ENCODE results near the gene LIM2.

LIM2 gene, protein sequence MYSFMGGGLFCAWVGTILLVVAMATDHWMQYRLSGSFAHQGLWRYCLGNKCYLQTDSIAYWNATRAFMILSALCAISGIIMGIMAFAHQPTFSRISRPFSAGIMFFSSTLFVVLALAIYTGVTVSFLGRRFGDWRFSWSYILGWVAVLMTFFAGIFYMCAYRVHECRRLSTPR

GRCh38 chr19:51387924-51388389, at the start of gene LIM2:
Gene LIM2 (minus strand): TSS chr19:51387974. CDS start chr19:51387443, 531 bp downstream.
- TF ChIP-seq, protein P1, sequence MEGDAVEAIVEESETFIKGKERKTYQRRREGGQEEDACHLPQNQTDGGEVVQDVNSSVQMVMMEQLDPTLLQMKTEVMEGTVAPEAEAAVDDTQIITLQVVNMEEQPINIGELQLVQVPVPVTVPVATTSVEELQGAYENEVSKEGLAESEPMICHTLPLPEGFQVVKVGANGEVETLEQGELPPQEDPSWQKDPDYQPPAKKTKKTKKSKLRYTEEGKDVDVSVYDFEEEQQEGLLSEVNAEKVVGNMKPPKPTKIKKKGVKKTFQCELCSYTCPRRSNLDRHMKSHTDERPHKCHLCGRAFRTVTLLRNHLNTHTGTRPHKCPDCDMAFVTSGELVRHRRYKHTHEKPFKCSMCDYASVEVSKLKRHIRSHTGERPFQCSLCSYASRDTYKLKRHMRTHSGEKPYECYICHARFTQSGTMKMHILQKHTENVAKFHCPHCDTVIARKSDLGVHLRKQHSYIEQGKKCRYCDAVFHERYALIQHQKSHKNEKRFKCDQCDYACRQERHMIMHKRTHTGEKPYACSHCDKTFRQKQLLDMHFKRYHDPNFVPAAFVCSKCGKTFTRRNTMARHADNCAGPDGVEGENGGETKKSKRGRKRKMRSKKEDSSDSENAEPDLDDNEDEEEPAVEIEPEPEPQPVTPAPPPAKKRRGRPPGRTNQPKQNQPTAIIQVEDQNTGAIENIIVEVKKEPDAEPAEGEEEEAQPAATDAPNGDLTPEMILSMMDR (IDR thresholded peaks at IDR 0.05; ENCODE audit: low read depth, low read length) = no peak
- no peak for TF ChIP-seq POLR2A (IDR thresholded peaks at IDR 0.05; ENCODE audit: extremely low read depth, insufficient read length)
- no peak for DNase-seq (ENCODE audit: low read depth)
- no peak within 1 kb of the TSS for H3K4me3 ChIP-seq (ENCODE audit: low read depth, low read length)

DNA sequence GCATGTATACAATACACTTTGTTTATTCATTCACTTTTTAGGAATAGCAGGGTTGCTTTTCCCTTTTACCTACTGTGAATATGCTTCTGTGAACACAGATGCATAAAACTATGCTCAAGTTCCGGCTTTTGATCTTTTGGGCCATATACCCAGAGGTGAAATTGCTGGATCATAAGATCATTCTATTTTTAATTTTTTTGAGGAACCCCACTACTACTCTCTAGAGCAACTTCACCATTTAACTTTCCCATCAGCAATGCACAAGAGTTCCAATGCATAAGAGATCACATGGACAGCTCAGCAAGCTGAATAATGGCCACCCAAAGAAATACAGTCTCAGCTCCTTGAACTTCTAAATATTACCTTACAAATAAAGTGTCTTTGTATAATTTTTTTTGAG, 46.7 kb upstream of the LIM2 start:
- DNase-seq (ENCODE audit: low read depth) = no peak
- H3K4me3 ChIP-seq (ENCODE audit: low read depth, low read length) = no peak overlapping the region
- no peak for TF ChIP-seq MYC (IDR thresholded peaks at IDR 0.05; ENCODE audit: low read depth, low read length)

DNA sequence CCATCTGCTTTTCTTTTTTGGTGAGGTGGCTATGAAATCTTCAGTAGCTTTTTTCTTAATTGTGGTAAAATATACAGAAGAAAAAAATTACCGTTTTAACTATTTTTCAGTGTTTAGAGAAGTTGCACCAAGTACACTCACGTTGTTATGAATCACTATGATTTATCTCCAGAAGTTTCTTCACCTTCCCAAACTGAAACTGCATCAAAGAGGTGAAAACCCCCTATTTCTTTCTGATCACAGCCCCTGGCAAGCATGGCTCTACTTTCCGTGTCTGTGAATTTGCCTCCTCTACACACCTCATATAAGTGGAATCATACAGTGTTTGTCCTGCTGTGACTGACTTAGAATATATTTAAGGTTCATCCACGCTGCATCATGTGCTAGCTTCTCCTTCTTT, 45.3 kb upstream of the LIM2 start:
- no peak for TF ChIP-seq POLR2A (IDR thresholded peaks at IDR 0.05; ENCODE audit: extremely low read depth, insufficient read length)
- TF ChIP-seq MAX (IDR thresholded peaks at IDR 0.05; ENCODE audit: low read depth, low read length) = no peak
- TF ChIP-seq MYC (IDR thresholded peaks at IDR 0.05; ENCODE audit: low read depth, low read length) = no peak
- TF ChIP-seq, protein P1 (IDR thresholded peaks at IDR 0.05; ENCODE audit: low read depth, low read length) = no peak
- DNase-seq (ENCODE audit: low read depth) = no peak
- no peak overlapping the region for H3K4me3 ChIP-seq (ENCODE audit: low read depth, low read length)

- DNase-seq (ENCODE audit: low read depth) = peak; percentile 75
- no peak overlapping the region for H3K4me3 ChIP-seq (ENCODE audit: low read depth, low read length)
- TF ChIP-seq MAX (IDR thresholded peaks at IDR 0.05; ENCODE audit: low read depth, low read length) (no peak), MYC (IDR thresholded peaks at IDR 0.05; ENCODE audit: low read depth, low read length) (no peak), POLR2A (IDR thresholded peaks at IDR 0.05; ENCODE audit: extremely low read depth, insufficient read length) (no peak)
- TF ChIP-seq, protein P1 (IDR thresholded peaks at IDR 0.05; ENCODE audit: low read depth, low read length) = no peak
These were observed 43.4 kb upstream of the LIM2 start for GRCh38 chr19:51431124-51431523.

DNA sequence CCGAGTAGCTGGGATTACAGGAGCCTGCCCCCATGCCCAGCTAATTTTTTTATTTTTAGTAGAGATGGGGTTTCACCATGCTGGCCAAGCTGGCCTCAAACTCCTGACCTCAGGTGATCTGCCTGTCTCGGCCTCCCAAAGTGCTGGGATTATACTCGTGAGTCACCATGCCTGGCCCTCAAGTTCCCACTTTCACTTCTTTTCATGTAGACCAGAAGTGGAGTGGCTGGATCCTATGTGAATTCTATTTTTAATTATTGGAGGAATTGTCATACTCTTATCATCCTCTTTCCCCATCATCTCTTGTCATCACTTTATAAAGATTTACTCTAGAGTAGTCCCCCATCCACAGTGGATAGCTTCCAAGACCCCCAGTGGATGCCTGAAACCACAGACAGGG, 42.4 kb upstream of the LIM2 start:
- TF ChIP-seq MAX (IDR thresholded peaks at IDR 0.05; ENCODE audit: low read depth, low read length) (no peak), MYC (IDR thresholded peaks at IDR 0.05; ENCODE audit: low read depth, low read length) (no peak), POLR2A (IDR thresholded peaks at IDR 0.05; ENCODE audit: extremely low read depth, insufficient read length) (no peak)
- TF ChIP-seq, protein P1 (IDR thresholded peaks at IDR 0.05; ENCODE audit: low read depth, low read length) = no peak
- H3K4me3 ChIP-seq (ENCODE audit: low read depth, low read length) = no peak overlapping the region
- DNase-seq (ENCODE audit: low read depth) = no peak

- no peak for DNase-seq (ENCODE audit: low read depth)
- TF ChIP-seq, protein P1 (IDR thresholded peaks at IDR 0.05; ENCODE audit: low read depth, low read length) = no peak
- no peak for TF ChIP-seq MAX (IDR thresholded peaks at IDR 0.05; ENCODE audit: low read depth, low read length)
- no peak for TF ChIP-seq MYC (IDR thresholded peaks at IDR 0.05; ENCODE audit: low read depth, low read length)
- TF ChIP-seq POLR2A (IDR thresholded peaks at IDR 0.05; ENCODE audit: extremely low read depth, insufficient read length) = no peak
- no peak overlapping the region for H3K4me3 ChIP-seq (ENCODE audit: low read depth, low read length)
These were observed 39.4 kb upstream of the LIM2 start for GRCh38 chr19:51427201-51427600.

Measured in NB4 (cell line).